D721Med (cell line): Measurements from ENCODE around the gene FAM78A.

ENCODE experiments used
- DNase-seq: peaks from one replicate; pipeline ENCODE4 v3.0.0; 2011; ENCODE audit warnings: low spot score; ENCODE audit not compliant: insufficient read length
- FAIRE-seq: peaks from 2 replicates; lab custom pipeline; 2011; peaks lifted over from hg19 to GRCh38; lab: Jason Lieb, UNC
- CTCF ChIP-seq: IDR thresholded peaks from 2 replicates; pipeline ENCODE4 v1.5.1; 2012; ENCODE audit warnings: mild to moderate bottlenecking, control low read depth; ENCODE audit not compliant: insufficient read depth; ENCODE audit errors: missing control alignments

The FAM78A gene

GRCh38 chr9:131312822-131313770 is 36.8 kb upstream of the FAM78A start:
- FAIRE-seq: no peak
- no peak for TF ChIP-seq CTCF
- no peak for DNase-seq

- TF ChIP-seq CTCF: no peak
- DNase-seq (no peak), FAIRE-seq (no peak)
Observed at GRCh38 chr9:131312246-131312645, 35.9 kb upstream of the FAM78A start.

GRCh38 chr9:131310833-131311554 is 34.7 kb upstream of the FAM78A start:
- no peak for FAIRE-seq
- no peak for DNase-seq
- TF ChIP-seq CTCF: no peak

- DNase-seq (no peak), FAIRE-seq (no peak)
- TF ChIP-seq CTCF: no peak
Observed at GRCh38 chr9:131309530-131310276, 33.4 kb upstream of the FAM78A start.

- TF ChIP-seq CTCF: no peak
- no peak for DNase-seq
- no peak for FAIRE-seq
Observed at GRCh38 chr9:131308906-131309529, 32.7 kb upstream of the FAM78A start.

GRCh38 chr9:131308452-131308851 is 32.1 kb upstream of the FAM78A start:
- FAIRE-seq (no peak), DNase-seq (no peak)
- TF ChIP-seq CTCF: no peak
